Fibroblast of lung (primary cell): ENCODE measurements around the gene JAGN1.

Experiments
- CTCF ChIP-seq, 2 donors: IDR thresholded peaks in 1 of 2; conservative IDR thresholded peaks in 1 of 2; 1 replicate in 1 of 2; 2 replicates in 1 of 2; pipeline ENCODE4 v1.5.1; 2011 to 2012; ENCODE audit warnings: low read length in 2 of 2, control low read depth in 1 of 2, inconsistent platforms in 1 of 2, low read depth in 1 of 2, mild to moderate bottlenecking in 1 of 2
- EZH2 ChIP-seq: IDR thresholded peaks from 2 replicates; pipeline ENCODE4 v1.5.1; 2012; ENCODE audit warnings: low read length, control low read depth, mild to moderate bottlenecking; ENCODE audit errors: missing control alignments

DNA sequence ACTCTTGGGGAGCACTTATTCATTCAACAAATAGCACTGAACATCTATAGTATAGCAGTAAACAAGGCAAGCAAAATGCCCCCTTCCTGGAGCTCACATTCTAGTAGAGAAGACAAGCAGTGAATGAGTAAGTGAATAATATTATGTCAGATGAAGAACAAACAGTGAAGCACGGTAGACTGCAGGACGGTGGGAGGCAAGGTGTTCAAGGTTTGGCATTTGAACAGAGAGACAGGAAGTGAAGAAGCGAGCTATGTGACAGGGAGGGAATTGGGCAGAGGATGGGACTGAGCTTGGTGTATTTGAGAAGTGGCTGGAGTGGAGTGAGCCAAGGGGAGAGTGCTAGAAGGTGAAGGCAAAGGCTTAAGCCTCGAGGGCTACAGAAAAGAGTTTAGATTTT is 44.6 kb downstream of the JAGN1 start:
- no peak for TF ChIP-seq CTCF (conservative IDR thresholded peaks at IDR 0.05 in 1 of 2, IDR thresholded peaks at IDR 0.05 in 1 of 2; ENCODE audit: low read depth in 1 of 2, low read length in 2 of 2)
- no peak for TF ChIP-seq EZH2
